ENCODE measurements around the gene MAP1S.

DNA sequence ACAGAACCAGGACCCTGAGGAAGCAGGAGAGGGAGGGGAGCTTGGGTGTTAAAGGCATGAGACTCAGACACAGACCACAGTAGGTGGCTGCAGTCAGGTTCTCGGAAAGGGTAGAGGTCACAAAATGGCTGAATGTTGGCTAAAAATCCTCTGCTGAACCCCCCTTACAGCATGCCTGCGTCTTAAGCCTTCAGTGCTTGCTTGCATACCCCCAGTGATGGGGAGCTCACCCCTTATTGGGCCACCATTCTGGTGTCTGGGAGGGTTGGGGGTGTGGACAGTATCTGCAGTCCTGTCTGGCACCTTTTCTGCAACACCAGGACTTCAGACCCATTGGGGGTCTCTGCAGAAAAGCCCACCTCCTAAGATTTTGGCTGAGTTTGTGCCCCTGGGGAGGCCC lies 61.5 kb downstream of the MAP1S start:
- TF ChIP-seq, protein P1, sequence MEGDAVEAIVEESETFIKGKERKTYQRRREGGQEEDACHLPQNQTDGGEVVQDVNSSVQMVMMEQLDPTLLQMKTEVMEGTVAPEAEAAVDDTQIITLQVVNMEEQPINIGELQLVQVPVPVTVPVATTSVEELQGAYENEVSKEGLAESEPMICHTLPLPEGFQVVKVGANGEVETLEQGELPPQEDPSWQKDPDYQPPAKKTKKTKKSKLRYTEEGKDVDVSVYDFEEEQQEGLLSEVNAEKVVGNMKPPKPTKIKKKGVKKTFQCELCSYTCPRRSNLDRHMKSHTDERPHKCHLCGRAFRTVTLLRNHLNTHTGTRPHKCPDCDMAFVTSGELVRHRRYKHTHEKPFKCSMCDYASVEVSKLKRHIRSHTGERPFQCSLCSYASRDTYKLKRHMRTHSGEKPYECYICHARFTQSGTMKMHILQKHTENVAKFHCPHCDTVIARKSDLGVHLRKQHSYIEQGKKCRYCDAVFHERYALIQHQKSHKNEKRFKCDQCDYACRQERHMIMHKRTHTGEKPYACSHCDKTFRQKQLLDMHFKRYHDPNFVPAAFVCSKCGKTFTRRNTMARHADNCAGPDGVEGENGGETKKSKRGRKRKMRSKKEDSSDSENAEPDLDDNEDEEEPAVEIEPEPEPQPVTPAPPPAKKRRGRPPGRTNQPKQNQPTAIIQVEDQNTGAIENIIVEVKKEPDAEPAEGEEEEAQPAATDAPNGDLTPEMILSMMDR (IDR thresholded peaks at IDR 0.05), result no peak
- TF ChIP-seq POLR2A (IDR thresholded peaks at IDR 0.05), result no peak

All from adrenal gland (tissue), 5 donors.